Stimulated activated CD4-positive, alpha-beta T cell treated with anti-CD3 and anti-CD28 coated beads, Interleukin-15, amount 100 ng/mL, for 1 hour (primary cell): Measurements from ENCODE around the gene SLC22A25.
"Not testable (repeated sequence)": the region's sequence is repeated elsewhere in the genome, so short reads cannot be mapped to it uniquely, and the experiment has no call there.

ENCODE experiments used
- DNase-seq, 2 donors: peaks; one replicate each; pipeline ENCODE4 v3.0.0-alpha.2; 2020; ENCODE audit warnings: low read depth in 1 of 2, low spot score in 1 of 2

The SLC22A25 gene

GRCh38 chr11:63243533-63243932 is at the start of gene SLC22A25:
TSS of gene SLC22A25 (minus strand) at chr11:63243599. CDS start at chr11:63229652, 13,947 bp downstream.
- no peak for DNase-seq

GRCh38 chr11:63290285-63290684 is 46.9 kb upstream of the SLC22A25 start:
- no peak for DNase-seq

DNA sequence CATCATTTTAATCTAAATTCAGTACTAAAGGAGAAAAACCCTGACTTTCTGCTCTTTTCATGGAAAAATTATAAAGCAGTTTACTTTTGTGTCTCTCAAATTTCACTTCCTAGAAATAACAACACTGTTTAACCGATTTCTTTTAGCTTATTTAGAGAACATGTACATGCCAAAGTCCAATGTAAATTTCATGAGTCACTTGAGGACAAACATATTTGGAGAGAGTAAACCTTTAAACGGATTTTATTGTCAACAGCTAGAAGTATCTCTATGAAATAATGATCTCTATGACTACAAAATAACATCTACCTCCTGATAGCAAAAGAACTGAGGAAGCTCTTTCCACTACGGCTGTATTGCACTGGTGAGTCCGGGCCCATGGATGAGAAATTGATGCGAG is 46.3 kb upstream of the SLC22A25 start:
- no peak for DNase-seq

DNA sequence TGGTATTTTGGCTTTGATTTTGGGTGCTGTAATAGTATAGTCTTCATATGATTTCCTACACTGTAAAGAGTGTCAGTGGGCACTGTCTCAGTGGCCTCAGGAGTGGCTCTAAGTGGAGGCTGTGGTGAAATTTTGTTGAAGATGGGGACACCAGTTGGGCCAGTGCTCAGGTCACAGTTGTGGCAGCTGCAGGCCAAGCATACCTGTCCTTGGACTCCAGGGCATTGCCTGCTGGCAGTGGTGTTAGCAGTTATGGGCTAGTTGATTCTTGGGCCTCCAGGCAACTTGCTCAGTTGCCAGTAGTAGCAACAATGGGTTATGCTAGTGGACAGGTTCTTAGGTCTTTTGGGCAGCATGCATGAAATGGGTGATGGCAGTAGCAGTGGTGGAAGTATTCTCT is 39.2 kb upstream of the SLC22A25 start:
- no peak for DNase-seq

DNA sequence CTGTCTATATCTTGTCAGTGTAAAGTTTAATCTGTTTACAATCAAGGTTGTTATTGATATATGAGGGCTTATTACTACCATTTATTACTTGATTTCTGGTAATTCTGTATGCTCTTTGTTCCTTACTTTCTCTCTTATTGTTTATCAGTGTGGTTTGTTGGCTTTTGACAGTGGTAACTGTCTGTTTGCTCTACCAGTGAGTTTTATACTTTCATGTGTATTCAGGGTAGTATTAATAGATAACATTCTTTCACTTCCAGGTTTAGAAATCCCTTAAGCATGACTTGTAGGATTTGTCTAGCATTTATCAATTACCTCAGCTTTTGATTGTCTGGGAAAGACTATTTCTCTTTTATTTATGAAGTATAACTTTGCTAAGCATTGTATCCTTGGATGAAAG is 37.5 kb upstream of the SLC22A25 start:
- DNase-seq, result no peak

DNA sequence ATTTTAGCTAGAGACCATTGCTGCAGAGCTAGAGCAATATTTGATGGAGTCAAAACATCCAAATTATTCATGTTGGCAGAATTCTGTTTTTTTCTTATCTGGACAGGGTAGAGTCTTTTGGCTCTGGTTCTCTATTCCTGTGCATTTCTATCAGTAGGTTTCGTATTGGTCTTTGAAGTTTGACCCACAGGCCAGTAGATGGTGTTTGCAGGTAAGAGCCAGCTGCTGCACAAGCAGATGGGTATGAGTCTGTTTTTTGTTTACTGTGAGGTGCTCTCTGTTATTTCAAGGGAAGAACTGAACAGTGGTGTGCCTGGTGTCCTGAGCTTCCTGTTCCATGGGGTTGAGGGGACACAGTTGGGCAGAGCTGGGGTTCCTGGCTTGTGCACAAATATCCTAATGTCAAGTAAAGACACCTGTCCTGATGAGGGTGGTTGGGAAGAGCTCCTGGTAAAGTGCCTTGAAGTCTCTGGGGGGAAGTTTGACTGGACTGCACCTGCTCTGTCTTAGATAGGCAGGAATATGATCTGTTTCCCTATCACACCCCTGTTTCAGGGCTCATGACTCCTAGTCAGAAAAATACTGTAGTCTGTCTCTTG is 34.0 kb upstream of the SLC22A25 start:
- no peak for DNase-seq

- no peak for DNase-seq
Observed at GRCh38 chr11:63274776-63275175, 31.4 kb upstream of the SLC22A25 start.

- DNase-seq, result no peak
Observed at GRCh38 chr11:63273685-63274084, 30.3 kb upstream of the SLC22A25 start.

- no peak for DNase-seq
Observed at GRCh38 chr11:63262547-63262946, 19.1 kb upstream of the SLC22A25 start.

- DNase-seq, result no peak
Observed at GRCh38 chr11:63251312-63251711, 7.9 kb upstream of the SLC22A25 start.

- no peak for DNase-seq
Observed at GRCh38 chr11:63250162-63251050, 7.0 kb upstream of the SLC22A25 start.

DNA sequence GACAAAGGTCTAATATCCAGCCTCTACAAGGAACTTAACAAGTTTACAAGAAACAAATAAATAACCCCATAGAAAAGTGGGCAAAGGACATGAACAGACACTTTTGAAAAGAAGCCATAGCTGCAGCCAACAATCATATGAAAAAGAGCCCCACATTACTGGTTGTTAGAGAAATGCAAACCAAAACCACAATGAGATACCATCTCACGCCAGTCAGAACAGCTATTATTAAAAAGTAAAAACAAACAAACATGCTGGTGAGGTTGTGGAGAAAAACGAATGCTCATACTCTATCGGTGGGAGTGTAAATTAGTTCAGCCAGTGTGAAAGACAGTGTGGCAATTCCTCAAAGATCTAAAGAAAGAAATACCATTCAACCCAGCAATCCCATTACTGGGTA is 5.6 kb upstream of the SLC22A25 start:
- no peak for DNase-seq

DNA sequence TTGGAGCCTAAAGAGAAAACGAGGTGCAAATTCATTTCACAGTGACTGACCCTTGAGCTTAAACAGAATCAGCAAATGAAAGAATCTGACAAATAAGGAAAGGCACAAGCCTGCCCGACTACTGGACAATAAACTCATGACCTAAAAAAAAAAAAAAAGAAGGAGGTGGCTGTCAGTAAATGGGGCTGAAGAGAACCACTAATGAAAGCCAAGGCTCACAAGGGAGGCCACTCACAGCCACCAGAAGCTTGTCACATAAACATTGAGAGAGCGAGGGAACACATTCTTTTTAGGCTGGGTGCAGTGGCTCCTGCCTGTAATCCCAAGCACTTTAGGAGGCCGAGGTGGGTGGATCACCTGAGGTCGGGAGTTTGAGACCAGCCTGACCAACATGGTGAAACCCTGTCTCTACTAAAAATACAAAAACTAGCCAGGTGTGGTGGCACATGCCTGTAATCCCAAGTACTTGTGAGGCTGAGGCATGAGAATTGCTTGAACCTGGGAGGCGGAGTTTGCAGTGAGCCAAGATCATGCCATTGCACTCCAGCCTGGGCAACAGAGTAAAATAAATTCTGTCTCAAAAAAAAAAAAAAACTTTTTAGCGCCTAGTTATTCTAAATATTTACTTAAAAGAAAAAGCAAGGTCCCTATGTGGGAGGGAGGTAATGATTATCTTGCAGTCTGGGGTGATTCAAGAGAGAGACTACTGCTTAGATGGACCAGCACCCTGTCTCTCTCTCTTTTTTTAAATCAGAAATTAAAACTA is 4.0 kb upstream of the SLC22A25 start:
- not testable (repeated sequence) for DNase-seq

DNA sequence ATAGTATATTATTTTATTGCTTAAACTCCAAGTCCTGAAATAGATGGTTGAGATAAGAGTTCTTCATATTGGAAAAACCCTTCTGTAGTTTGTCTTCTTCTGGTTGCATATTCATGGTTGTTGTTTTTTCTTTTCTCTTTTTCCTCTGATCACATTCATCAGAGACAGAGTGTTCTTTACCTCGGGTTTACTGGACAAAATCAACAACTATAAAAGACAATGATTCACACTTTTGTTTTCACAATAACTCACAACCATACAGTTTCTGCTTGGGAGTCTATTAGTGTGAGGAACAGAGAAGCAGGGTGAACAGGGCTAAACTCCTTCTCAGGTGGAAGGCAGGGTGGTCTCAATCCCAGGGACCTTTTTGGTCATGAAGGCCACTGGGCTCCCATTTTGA is 2.6 kb upstream of the SLC22A25 start:
- DNase-seq, result no peak

- no peak for DNase-seq
Observed at GRCh38 chr11:63244862-63245261, 1.5 kb upstream of the SLC22A25 start.

DNA sequence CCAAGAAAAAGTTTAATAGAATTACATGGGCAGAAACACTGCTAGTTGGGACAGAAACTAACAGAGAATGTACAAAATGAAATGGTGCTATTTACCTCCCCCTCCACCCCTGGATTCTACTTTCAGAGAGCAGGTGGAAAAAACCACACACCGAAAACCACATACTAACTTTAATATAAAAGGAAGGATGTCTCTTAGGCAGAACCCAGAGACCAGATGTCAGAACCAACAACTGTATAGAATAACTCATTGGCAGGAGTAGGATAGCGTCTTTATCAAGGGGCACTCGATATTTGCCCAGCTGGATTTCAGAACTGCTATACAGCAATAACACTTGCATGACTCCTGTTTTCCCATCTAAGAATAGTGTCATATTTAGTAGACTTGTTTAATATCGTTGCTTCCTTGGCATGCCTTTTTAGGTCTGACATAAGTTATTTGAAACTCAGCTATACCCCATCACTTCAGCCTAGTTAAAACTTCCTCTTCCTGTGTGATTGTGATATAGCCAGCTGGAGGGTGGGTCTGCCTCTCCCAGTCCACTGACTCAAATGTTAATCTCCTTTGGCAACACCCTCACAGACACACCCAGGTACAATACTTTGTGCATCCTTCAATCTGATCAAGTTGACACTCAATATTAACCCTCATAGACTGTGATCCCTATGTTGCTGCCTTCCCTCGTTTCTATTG is 1.2 kb downstream of the SLC22A25 start:
- no peak for DNase-seq

GRCh38 chr11:63240791-63241379 is 2.5 kb downstream of the SLC22A25 start:
- DNase-seq, result no peak

DNA sequence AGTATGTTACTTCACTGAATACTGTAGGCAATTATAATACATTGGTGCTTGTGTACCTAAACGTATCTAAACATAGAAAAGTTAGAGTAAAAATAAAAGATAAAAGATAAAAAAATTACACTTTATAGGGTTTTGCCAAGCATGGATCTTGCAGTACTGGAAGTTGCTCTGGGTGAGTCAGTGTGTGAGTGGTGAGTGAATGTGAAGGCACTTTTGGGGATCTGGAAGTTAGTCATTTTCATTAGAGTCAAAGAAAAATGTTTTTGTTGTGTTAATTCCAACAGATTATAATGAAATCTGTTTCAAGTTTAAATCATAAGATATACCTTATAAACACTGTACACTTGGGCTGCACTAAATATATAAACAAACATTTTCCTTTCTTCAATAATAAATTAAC is 3.3 kb downstream of the SLC22A25 start:
- DNase-seq, result no peak

DNA sequence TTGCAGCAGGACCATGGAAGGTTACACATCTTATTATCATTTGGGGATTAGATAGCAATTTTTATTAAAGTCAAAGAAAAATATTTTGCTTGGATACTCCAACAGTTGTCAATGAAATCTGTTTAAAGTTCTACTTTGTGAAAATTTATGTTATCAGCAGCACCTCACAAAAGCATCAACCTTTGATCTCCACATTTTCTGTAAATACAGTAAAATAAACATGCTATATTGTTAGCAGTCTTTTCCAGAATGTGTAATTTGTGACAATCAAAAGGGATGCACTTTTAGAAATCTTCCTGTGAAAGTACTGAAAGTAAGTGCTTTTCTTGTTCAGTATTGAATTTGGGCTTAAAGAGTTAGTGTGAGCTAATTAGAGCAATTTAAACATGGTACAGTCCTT is 4.1 kb downstream of the SLC22A25 start:
- DNase-seq, result no peak

DNA sequence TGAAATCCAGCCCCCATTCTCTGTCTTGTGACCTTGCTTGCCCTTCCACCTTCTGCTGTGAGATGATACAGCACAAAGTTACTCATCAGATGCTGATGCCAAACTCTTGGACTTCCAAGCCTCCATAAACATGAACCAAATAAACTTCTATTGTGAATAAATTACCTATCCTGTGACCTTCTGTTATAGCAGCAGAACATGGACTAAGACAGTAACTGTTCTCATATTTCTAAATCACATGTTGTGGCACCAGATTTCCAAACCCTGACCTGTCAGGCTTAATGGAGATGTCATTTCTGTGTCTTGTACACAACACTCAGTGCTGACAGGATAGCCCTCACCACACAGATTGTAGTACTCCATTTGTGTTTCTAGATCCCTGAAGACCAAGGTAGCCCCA is 6.0 kb downstream of the SLC22A25 start:
- no peak for DNase-seq
